HG03575 (cell line): Measurements from ENCODE around the gene PDCD10.

Experiments
- ATAC-seq: cut with Tn5 transposase; IDR thresholded peaks from one replicate; pipeline ENCODE4 v1.9.1; 2021; ENCODE audit not compliant: unreplicated experiment, insufficient number of reproducible peaks, low FRiP score; ENCODE audit errors: extremely low read depth

The PDCD10 gene

DNA sequence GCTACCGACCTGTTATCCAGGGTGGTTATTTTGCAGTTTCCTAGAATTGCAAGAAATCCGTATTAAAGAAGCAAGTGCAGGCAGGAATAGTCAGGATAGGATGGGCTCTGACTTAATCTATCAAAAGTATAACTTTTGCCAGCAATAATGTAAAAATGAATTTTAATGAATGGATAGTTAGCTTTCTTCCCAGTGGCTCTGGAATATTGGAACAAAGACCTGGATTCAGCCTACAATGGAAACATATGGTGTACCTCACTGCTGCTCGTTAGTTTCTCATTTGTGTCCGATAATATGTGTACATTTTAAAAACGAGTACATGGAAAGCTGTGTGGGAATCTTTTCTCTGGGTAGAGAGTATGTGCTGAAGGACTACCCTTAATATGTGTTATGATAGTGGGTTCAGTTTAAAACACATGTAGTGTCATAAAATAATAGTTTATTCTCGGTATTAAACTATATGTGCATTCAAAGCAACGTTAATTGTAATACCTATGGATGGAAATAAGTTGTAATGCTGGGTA lies 1.6 kb upstream of the PDCD10 start:
- ATAC-seq = no peak

DNA sequence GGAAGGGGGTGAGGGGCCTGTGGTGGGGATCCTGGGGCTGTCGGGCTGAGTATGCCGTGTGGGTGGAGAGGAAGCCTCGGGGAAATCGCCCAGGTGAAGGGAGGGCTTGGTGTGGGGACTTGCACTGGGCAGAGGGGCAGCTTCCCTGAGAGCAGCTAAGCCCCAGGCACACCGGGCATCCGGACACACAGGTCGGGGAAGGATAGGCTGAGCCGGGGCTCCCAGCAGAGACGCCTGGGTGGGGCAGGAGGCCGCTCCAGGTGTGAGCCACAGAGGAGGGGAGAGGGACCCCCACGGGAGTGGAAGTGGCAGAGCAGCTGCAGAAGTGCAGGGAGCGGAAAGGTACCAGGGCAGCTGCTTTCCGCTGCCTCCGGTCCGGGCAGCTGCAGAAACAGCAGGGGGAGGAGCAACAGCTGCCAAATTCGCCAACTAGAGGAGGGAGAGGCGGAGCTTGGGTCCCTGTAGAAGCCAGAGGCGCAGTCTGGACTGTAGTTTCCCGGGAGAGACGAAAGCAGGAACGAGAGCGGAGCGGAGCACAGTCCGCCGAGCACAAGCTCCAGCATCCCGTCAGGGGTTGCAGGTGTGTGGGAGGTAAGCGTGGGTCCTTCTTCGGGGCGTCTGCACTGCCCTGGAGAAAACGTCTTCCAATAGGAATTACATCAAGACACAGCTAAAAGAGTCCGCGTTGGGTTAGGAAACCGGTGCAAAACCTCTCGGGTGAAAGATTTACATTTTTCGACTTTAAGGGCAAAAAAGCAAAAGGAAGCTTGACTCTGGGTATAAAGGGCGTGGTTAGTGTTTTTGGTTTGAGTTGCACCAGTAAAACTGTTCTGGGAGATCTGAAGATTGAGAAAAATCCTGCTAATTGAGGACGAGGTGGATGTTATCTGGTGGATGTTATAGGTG lies 794 bp upstream of the PDCD10 start, which contains the start of gene SERPINI1:
SERPINI1 (plus strand) TSS at position 489 of the 906 bp plus-strand sequence. CDS start 53,408 bp downstream, outside the sequence.
- peak; percentile 35 for ATAC-seq

DNA sequence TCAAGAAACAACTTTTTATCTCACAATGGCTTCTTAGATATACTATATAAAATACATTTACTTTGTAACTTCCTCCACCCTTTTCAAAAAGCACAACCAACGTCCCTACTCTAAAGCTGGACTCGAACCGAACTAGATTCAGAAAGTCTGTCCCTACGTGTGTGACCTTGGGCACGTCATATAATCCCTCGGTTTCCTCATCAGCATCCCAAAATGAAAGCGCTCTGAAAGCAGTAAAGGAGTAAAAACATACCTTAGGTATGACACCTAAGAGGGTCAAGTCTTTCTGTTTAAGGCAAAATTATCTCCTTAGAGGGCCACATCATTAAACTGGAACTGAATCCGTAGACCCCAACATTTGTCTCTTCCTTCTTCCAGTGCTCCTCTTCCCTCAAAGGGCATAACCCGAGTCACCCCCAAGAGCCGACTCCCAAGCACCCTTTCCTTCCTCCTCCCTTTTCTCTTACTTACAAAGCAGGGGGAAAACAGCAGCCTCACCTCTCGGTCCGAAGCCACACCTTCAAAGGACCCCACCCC lies 663 bp downstream of the PDCD10 start:
- ATAC-seq = no peak

DNA sequence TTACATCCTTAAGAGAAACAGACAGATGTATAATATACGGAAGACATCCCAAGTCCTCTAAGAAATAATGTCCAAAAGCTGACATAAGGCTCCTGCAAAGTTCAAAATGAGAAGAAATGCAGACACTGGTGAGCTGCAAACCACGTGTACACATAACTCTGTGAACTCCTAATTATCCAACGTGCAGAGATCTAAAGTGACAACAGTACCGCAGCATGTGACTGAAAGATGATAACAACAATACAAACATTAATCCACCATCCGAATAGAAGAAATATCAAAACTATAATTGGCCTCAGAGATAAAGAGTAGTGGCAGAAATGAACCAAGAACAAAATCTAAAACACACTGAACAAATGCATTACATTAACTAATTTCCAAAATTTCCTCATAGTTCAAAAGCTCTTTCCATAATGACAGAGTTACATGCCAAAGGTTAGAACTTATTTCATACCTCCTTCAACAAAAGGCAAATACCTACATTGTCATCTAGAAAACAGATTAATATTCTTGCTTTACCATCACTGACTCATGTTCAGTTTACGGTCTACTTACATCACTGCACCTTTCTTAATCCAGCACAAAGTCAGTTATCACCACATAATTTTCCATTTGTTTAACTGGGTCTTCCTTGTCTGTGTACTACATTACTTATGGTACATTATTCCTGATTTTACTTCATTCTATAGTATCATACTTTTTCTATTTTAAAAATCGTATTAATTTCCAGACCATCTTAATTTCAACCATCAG lies 2.2 kb downstream of the PDCD10 start:
- no peak for ATAC-seq

DNA sequence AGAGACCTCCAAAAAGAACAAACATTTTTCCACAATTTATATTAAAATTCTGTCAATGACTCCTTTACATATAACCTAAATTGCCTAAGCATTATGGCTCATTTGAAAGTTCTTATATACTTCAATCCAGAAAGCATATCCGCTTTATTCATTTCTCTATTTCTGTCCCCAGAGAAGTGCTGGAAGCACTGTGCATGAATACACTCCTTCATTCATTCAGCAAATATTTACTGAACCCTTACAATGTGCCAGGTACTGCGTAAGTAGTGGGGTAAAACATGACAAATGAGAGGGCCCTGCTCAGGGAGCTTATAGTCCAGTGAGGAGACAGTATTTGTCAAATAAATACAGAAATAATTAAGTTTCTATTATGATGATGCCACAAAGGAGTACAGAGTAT lies 3.3 kb downstream of the PDCD10 start:
- no peak for ATAC-seq

DNA sequence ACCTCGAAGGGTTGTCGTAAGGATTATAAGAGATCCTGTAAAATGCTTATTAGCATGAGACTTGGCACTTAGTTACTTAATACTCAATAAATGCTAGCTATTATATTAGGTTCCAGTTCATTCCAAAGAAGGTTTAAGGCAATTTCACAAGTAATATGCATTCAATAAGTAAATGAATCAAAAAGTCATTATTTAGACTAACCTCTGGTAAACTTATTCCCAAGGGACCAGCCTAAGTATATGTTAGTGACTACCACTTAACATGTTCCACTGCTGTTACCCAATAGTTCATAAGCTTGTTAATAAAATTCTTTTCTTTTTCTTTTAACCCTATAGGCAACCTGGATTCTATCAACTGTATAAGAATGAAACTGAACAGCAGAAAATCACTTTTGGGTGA lies 5.1 kb downstream of the PDCD10 start:
- no peak for ATAC-seq

DNA sequence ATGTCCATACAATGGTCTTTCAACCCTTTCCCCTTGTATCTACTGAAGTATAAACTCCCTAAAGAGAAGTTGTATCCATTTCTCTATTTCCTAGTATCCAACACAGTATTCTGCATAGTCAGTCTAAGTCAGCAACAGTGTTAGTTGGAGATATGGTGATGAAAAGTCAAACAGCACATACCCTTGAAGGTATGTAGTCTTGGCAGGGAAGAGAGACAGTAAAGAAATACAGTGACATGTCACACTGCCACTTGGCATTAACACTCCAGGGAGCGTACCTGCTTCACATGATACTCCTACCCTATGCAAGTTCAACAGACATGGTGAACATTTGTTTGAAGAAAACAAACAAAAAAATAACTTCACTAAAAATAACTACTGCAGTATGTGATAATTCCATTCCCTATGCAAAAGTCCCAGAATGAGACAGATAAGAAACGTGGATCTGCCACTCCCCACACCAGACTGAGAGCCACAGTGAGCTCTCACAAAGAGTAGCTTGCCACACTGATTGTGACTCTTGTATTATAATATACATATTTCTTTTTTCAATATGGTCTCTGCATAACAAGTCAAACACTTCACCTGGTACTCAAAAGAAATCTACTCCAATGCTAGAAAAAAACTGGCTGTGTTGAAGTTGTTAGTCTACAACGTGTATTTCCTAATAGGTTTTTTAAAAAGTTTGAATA lies 5.9 kb downstream of the PDCD10 start:
- no peak for ATAC-seq

DNA sequence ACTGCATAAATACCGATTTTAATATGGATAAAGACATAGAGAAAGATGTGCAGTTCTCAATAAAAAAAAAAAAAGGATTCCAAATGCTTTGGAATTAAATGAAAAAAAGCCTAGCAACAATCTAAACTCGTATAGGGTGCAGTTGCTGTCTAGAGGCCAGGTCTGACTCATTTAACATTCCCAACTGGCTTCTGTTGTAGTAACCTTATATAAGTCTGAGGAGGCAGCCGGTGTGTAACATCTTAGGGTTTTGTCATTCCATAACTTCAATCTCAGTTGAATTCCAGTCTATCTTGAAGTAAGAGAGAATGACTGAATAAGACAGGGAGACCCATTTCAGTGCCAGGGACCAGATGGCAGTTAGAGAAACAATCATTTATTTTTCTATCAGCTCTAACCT lies 6.5 kb downstream of the PDCD10 start:
- ATAC-seq = no peak

DNA sequence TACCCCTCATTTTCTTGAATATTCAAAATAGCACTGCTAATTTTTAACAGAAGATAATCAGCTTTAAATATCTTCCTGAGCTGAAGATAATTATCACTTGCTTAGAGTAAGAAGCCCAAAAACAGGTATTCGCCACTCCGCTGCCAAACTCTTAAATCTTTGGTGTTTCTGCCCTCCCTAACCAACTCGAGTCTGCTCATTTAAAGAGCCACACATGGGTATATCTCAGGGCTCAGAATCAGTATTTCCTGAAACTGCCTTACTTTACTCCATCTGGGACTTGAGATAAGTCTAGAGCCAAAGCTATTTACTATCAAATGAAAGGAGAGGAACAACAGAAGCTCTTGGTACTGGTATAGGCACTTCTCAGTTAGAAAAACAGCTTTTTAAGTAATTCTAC lies 10.8 kb downstream of the PDCD10 start:
- ATAC-seq = no peak

DNA sequence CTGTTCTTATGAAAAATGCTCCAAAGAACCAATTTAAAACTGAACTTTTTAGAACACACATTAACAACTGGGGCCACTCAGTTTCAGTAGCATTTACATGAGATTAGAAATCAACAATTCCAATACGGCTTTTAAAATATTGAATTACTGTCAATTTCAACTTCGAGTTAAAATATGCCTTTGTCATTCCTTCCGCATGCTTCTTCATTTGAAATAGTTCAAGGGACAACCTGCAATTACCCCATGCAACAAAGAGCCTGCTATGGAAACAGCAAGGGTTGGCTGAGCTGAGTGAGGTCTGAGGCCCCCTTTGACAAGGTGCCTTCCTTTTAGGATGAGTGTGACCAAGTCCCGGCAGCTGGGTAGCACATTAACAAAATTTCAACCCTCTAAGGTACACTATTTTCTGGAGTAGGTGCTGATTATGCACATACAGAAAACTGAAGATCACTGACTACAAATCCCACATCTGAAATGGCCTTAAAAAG lies 11.6 kb downstream of the PDCD10 start:
- ATAC-seq = no peak

DNA sequence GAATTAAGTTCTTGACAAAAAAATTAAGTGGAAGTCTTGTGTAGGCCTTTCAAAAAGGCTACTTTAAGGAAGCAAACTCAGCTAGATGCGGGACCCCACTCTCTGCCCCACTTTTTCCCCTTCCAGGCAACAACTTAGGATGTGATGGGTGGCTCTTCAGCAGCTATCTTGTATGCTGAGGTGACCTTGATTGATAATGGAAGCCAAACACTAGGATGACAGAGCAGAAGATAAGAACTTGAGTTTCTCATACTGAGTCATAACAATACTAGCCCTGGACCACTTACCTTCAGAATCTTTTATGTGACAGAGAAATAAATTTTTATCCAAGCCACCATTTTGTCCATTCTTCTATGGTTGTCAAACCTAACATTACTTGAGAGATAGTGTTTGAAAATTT lies 16.1 kb downstream of the PDCD10 start:
- no peak for ATAC-seq

DNA sequence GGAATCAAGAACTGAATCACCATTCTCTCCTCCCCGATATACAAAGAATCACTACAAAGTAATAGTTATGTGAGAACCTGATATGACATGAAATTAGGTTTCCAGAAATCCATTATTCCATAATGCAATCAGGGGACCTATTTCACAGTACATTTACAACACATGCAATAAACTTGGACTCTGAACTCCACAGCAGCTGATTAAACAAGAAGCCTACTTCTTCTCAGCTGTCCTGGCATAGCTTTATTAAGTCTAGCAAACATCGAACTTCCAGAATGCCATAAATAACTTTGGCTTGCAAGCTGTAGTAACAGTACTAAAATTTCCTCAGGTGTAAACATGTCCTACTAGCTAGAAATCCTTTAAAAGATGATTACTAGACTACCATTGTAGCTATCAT lies 17.8 kb downstream of the PDCD10 start:
- ATAC-seq = no peak

DNA sequence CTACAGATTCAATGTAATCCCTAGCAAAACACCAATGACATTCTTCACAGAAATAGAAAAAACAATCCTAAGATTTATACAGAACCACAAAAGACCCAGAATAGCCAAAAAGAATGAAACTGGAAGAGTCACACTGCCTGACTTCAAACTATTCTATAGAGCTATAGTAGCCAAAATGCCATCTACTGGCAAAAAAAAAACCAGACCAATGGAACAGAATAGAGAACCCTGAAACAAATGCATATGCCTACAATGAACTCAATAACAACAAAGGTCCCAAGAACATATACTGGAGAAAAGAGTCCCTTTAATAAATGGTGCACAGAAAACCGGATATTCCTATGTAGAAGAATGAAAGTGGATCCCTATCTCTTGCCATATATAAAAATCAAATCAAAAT lies 19.8 kb downstream of the PDCD10 start:
- no peak for ATAC-seq

DNA sequence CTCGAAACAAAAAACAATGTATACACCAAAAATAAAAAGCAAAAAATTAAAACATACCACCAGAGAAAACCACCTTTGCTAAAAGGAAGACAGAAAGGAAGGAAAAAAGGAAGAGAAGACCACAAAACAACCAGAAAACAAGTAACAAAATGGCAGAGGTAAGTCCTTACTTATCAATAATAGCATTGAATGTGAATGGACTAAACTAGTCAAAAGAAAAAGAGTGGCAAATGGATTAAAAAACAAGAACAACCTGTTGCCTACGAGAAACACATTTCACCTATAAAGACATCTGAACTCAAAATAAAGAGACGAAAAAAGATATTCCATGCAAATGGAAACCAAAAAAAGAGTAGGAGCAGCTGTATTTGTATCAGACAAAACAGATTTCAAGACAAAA lies 22.2 kb downstream of the PDCD10 start:
- ATAC-seq = no peak

DNA sequence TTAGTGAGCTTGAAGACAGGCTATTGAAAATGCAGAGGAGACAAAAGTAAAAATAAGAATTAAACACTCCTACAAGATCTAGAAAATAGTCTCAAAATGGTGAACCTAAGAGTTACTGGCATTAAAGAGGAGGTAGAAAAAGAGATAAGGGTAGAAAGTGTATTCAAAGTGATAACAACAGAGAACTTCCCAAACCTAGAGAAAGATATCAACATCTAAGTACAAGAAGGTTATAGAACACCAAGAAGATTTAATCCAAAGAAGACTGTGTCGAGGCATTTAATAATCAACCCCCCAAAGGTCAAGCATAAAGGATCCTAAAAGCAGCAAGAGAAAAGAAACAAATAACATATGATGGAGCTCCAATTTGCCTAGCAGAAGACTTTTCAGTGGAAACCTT lies 23.3 kb downstream of the PDCD10 start:
- no peak for ATAC-seq

DNA sequence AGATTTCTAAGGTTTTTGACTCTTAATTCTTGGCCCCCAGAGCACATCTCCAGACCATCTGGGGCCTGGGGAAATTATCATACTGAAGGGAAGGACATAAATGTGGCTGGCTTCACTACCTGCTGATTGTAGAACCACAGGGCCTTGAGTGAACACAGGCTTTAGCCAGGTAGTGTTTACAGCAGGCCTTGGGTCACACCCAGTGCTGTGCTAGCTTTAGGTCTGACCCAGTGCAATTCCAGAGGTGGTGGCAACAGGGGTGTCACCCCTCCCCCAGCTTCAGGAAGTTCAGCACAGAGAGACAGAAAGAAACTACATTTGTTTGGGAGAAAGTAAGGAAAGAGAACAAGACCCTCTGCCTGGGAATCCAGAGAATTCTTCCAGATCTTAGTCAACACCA lies 24.1 kb downstream of the PDCD10 start:
- no peak for ATAC-seq

DNA sequence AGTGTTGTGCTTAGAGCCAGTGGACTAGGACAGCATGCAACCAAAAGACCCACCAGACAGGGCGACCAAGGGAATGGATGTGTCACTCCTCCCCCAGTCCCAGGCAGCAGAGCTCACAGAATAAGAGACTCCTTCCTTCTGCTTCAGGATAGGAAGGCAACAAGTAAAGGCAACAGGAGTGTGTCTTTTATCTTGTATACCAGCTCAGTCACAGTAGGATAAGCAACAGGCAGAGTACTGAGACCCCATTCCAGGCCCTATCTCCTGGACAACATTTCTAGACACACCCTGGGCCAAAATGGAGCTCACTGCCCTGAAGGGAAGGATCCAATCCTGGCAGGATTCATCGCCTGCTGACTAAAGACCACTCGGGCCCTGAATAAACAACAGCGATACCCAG lies 25.0 kb downstream of the PDCD10 start:
- no peak for ATAC-seq

DNA sequence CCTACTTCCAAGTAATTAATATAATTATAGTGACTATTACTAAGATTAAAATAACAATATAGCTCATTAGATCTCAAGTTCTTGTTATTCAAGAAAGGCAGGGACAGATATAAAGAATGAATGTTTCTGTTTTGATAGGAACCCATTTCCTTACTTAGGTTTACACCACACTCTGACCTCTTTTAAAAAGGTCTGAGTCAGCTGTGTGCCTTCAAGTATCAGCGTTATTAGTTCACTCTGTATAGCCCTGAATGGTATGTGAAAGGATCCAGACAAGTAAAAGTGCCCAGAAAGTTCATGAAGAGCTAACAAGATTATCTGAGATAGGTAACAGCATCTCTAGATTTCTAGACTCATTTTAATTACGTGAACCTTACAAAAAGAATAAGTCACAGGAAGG lies 28.9 kb downstream of the PDCD10 start:
- ATAC-seq = no peak

DNA sequence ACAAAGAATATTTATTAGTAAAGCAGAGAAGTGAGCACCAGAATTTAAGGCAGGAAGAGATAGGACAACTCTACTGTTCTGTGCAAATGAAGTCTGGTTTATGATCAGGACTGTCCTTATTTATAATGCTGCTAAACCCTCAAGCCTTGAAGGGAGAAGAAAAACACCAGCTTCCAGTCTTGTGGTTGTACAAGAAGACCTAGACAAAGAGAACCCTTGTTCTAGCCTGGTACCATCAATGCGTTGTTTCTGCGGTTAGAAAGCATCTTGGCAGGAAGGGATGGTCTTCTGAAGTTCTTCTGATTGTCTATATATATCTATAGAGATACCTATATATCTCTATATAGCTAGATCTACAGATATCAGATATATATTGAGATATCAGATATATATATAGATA lies 33.8 kb downstream of the PDCD10 start:
- no peak for ATAC-seq
